HepG2 (cell line): ENCODE results near the gene MNDA. TPM values are rescaled to one million over a fixed set of nuclear protein-coding genes. Genes with fewer than 3 reads are reported as not detected.

Source experiments
- ATAC-seq: fragments of 200-7000 bp; cut with Tn5 transposase; 3 replicates; pipeline ENCODE4 v1.9.1; 2020; ENCODE audit warnings: mild to moderate bottlenecking, moderate library complexity
- BruUV-seq: library from RNA; stranded (reverse); fragments of 400-500 nt; replicated peaks from 2 replicates; lab custom pipeline; 2021; lab: Mats Ljungman, UMichigan
- CTCF ChIA-PET: fragments of 300-600 bp; formaldehyde crosslinking; extraction: SDS; loops from one replicate; lab custom pipeline; 2021; ENCODE audit warnings: low total read pairs, inconsistent platforms, low intra/inter-chr PET ratio; lab: Yijun Ruan, JAX
- POLR2A ChIA-PET: fragments of 350-600 bp; sonication (Branson Sonifier 250); formaldehyde crosslinking; loops from one replicate; lab custom pipeline; 2020; ENCODE audit warnings: antibody characterized with exemption, inconsistent platforms; lab: Yijun Ruan, JAX
- DNase-seq: peaks from one replicate; pipeline ENCODE4 v3.0.0-alpha.2; 2015; ENCODE audit warnings: low spot score
- FAIRE-seq: peaks from 3 replicates; lab custom pipeline; 2011; peaks lifted over from hg19 to GRCh38; lab: Jason Lieb, UNC
- H2AFZ ChIP-seq: one replicate; pipeline ENCODE4 v1.6.1; 2011; ENCODE audit warnings: low read length, inconsistent platforms
- H3K27ac ChIP-seq: fragments of 300-600 bp; 3 replicates; pipeline ENCODE4 v1.8.0; 2011; ENCODE audit warnings: mixed run types, mild to moderate bottlenecking, mixed read lengths, low read length, inconsistent platforms; ENCODE audit not compliant: insufficient read depth; ENCODE audit errors: extremely low read length
- H3K27me3 ChIP-seq, 2 experiments: fragments of 200-600 bp in 1 of 2; 2 replicates in 1 of 2; 3 replicates in 1 of 2; pipeline versions ENCODE4 v1.6.0 to v1.8.0; 2011; ENCODE audit warnings: low read length in 2 of 2, mild to moderate bottlenecking in 2 of 2, moderate library complexity in 2 of 2, inconsistent platforms in 1 of 2; ENCODE audit not compliant: insufficient read depth in 2 of 2, control insufficient read depth in 1 of 2
- H3K36me3 ChIP-seq, 2 experiments: fragments of 200-600 bp in 1 of 2; replicated peaks in 1 of 2; 2 replicates in 1 of 2; 3 replicates in 1 of 2; pipeline versions ENCODE4 v1.5.1 to v1.8.0; 2011; ENCODE audit warnings: low read length in 2 of 2, inconsistent platforms in 1 of 2; ENCODE audit not compliant: insufficient read depth in 2 of 2, control insufficient read depth in 1 of 2
- H3K4me1 ChIP-seq: 2 replicates; pipeline ENCODE4 v1.5.1; 2012; ENCODE audit warnings: low read length, inconsistent platforms; ENCODE audit not compliant: insufficient read depth
- H3K4me2 ChIP-seq: 2 replicates; pipeline ENCODE4 v1.6.0; 2011; ENCODE audit warnings: low read depth, low read length, inconsistent platforms
- H3K4me3 ChIP-seq, 3 experiments: fragments of 200-600 bp in 1 of 3; sonication (generic), shearing (Covaris generic) in 1 of 3; replicated peaks in 1 of 3; 2 replicates each; pipeline ENCODE4 v1.5.1; 2011 to 2016; ENCODE audit warnings: low read length in 3 of 3, inconsistent platforms in 2 of 3, low read depth in 2 of 3, mild to moderate bottlenecking in 2 of 3, control low read depth in 1 of 3, mixed read lengths in 1 of 3; ENCODE audit not compliant: insufficient read depth in 1 of 3
- H3K79me2 ChIP-seq: one replicate; pipeline ENCODE4 v1.6.1; 2011; ENCODE audit warnings: low read length, inconsistent platforms; ENCODE audit not compliant: insufficient read depth
- H3K9ac ChIP-seq: 2 replicates; pipeline ENCODE4 v1.6.0; 2011; ENCODE audit warnings: mild to moderate bottlenecking, low read depth, low read length, inconsistent platforms; ENCODE audit not compliant: insufficient read depth
- H3K9me3 ChIP-seq: 2 replicates; pipeline ENCODE4 v1.5.1; 2012; ENCODE audit warnings: mild to moderate bottlenecking, low read length
- H4K20me1 ChIP-seq: 2 replicates; pipeline ENCODE4 v1.6.0; 2011; ENCODE audit warnings: inconsistent platforms, mild to moderate bottlenecking, low read length, moderate library complexity; ENCODE audit not compliant: insufficient read depth
- ATF7-NPFF ChIP-seq: sonication (generic); formaldehyde crosslinking; IDR thresholded peaks from 2 replicates; pipeline ENCODE4 v1.8.1; 2023; ENCODE audit warnings: mild to moderate bottlenecking, low read depth, missing genetic modification reagents, moderate library complexity
- POLR2AphosphoS5 ChIP-seq: IDR thresholded peaks from 2 replicates; pipeline ENCODE4 v1.6.1; 2012; ENCODE audit warnings: low read depth, low read length
- REPIN1 ChIP-seq: sonication (generic); formaldehyde crosslinking; IDR thresholded peaks from 2 replicates; pipeline ENCODE4 v1.8.0; 2022; ENCODE audit warnings: missing genetic modification reagents, low read depth, mild to moderate bottlenecking, borderline replicate concordance
- TEF ChIP-seq: sonication (generic); formaldehyde crosslinking; IDR thresholded peaks from 2 replicates; pipeline ENCODE4 v1.5.0; 2020; ENCODE audit warnings: missing genetic modification reagents
- ZNF562 ChIP-seq: sonication (generic); formaldehyde crosslinking; IDR thresholded peaks from 2 replicates; pipeline ENCODE4 v1.8.0; 2022; ENCODE audit warnings: missing genetic modification reagents, borderline replicate concordance
- ZZZ3 ChIP-seq: sonication (generic); formaldehyde crosslinking; IDR thresholded peaks from 2 replicates; pipeline ENCODE4 v1.4.0; 2020; ENCODE audit warnings: missing genetic modification reagents, mild to moderate bottlenecking, borderline replicate concordance
- WGBS: methylation state at CpG from one replicate; pipeline ENCODE4 v1.1.6; 2017; ENCODE audit warnings: low lambda C conversion rate; 5-methylcytosine and 5-hydroxymethylcytosine counted together
- in situ Hi-C: cut with HindIII; loops from 2 replicates; pipeline ENCODE4 v1.10.0; 2017; ENCODE audit warnings: low pct_unique_long_range_greater_than_20kb; ENCODE audit not compliant: extremely low pct_ligation_motif_present
- intact Hi-C: fragments of 100-400 bp; cut with micrococcal nuclease; formaldehyde crosslinking; loops from one replicate; pipeline ENCODE4 v1.10.0; 2022; ENCODE audit not compliant: unreplicated experiment
- polyA plus RNA-seq, 8 experiments: library from polyadenylated mRNA; depleted of rRNA in 3 of 8; stranded (reverse) in 7 of 8; unstranded in 1 of 8; fragments of >200 nt; fragmentation: Illumina TruSeq in 4 of 8; extraction: Trizol in 4 of 8; gene quantifications; 2 replicates each; pipeline versions ENCODE4 v1.2.1 to v1.2.3, GENCODE V29; 2011 to 2016; ENCODE audit warnings: low read depth in 4 of 8, missing spikeins in 1 of 8, mixed read lengths in 1 of 8; ENCODE audit not compliant: insufficient read depth in 1 of 8
- total RNA-seq, 5 experiments: library from RNA; depleted of rRNA; stranded (reverse); fragments of >200 nt; fragmentation: Illumina TruSeq; extraction: Trizol; gene quantifications; 2 replicates each; pipeline ENCODE4 v1.2.3, GENCODE V29; 2016; ENCODE audit warnings: low read depth in 1 of 5
- TF ChIP-seq, protein P1 (sequence below): sonication (generic); formaldehyde crosslinking; IDR thresholded peaks from 2 replicates; pipeline ENCODE4 v1.8.1; 2023; ENCODE audit warnings: mild to moderate bottlenecking, inconsistent platforms, moderate library complexity, missing genetic modification reagents, borderline replicate concordance
- TF ChIP-seq, protein P2 (sequence below): sonication (generic); formaldehyde crosslinking; IDR thresholded peaks from 2 replicates; pipeline ENCODE4 v1.4.0; 2020; ENCODE audit warnings: missing genetic modification reagents, borderline replicate concordance
- TF ChIP-seq, protein P3 (sequence below): sonication (generic); formaldehyde crosslinking; IDR thresholded peaks from 2 replicates; pipeline ENCODE4 v1.5.0; 2020; ENCODE audit warnings: mild to moderate bottlenecking, missing genetic modification reagents, moderate library complexity

MNDA gene
- total and polyA plus RNA-seq, 2 of the 13 experiments (the other 11 are each of a cell fraction or from before 2014, with no cell fraction given): not detected

DNA sequence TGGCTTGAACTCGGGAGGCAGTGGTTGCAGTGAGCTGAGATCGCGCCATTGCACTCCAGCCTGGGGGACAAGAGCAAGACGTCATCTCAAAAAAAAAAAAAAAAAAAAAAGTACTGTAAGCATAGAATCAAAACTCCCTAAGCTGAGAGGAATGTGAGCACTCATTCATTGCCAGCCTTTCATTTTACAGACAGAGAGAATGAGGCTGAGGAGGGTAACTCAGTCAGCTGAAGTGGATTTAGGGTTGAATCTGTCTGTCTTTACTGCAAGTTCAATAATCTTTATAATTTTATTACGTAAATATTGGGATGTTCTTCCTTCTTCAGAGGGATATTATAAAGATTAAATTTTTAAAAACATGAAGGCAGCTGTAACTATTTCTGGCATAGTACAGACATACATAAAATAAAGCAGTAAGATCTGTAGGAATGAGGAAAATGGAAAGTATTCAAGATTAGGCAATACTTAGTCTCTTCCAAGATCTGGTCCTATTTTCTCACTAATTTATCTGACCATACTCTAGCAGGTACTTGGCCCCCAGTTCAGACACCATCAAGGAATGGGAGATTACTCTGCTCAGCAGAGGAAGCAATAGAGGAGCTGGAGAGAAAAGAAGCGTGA is 24.1 kb upstream of the MNDA start:
- ChIA-PET POLR2A (no interaction called here), CTCF (no interaction called here)
- Histone ChIP-seq H3K9ac (no peak overlapping the region), H3K36me3 (no peaks in the 10 kb centered on the region), H3K4me2 (no peak overlapping the region), H3K4me1 (no peaks in the 10 kb centered on the region), H4K20me1 (no peaks in the 10 kb centered on the region), H3K27ac (no peak overlapping the region), H3K9me3 (peaks cover 20% of the 10 kb centered on the region), H2AFZ (no peak overlapping the region), H3K79me2 (no peaks in the 10 kb centered on the region), H3K27me3 (no peaks in the 10 kb centered on the region), H3K4me3 (no peak overlapping the region)
- in situ Hi-C loops: no loop called here
- FAIRE-seq: no peak
- 14% methylated on average over 6 of the region's 6 CpGs for WGBS
- intact Hi-C loops: no loop called here
- DNase-seq: no peak
- no peak for ATAC-seq
- no TSS peak for BruUV-seq
- no peak for TF ChIP-seq ATF7-NPFF
- TF ChIP-seq TEF (CRISPR knock-in tag): no peak
- TF ChIP-seq, protein P1, sequence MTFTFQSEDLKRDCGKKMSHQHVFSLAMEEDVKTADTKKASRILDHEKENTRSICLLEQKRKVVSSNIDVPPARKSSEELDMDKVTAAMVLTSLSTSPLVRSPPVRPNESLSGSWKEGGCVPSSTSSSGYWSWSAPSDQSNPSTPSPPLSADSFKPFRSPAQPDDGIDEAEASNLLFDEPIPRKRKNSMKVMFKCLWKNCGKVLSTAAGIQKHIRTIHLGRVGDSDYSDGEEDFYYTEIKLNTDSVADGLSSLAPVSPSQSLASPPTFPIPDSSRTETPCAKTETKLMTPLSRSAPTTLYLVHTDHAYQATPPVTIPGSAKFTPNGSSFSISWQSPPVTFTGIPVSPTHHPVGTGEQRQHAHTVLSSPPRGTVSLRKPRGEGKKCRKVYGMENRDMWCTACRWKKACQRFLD (CRISPR knock-in tag): no peak
- no peak for TF ChIP-seq ZNF562 (CRISPR knock-in tag)

DNA sequence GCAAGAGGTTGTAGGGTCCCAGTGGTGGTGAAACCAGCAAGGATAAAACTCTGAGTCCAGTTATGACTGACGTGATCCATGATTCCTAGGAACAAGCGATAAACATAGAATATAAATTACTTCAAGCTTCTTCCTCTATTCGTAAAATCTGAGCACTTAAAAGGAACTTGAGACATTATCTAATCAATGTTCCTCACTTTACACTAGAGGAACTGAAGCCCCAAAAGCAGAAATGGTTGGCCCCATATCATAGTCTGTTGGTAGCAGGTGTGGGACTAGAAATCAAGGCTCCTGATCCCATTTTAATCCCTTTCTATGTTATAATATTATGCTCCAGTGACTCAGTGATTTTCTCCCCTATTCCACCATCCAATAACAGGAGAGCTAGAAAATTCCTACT is 21.9 kb upstream of the MNDA start:
- H3K9ac ChIP-seq: no peak overlapping the region
- DNase-seq: no peak
- TF ChIP-seq, protein P2, sequence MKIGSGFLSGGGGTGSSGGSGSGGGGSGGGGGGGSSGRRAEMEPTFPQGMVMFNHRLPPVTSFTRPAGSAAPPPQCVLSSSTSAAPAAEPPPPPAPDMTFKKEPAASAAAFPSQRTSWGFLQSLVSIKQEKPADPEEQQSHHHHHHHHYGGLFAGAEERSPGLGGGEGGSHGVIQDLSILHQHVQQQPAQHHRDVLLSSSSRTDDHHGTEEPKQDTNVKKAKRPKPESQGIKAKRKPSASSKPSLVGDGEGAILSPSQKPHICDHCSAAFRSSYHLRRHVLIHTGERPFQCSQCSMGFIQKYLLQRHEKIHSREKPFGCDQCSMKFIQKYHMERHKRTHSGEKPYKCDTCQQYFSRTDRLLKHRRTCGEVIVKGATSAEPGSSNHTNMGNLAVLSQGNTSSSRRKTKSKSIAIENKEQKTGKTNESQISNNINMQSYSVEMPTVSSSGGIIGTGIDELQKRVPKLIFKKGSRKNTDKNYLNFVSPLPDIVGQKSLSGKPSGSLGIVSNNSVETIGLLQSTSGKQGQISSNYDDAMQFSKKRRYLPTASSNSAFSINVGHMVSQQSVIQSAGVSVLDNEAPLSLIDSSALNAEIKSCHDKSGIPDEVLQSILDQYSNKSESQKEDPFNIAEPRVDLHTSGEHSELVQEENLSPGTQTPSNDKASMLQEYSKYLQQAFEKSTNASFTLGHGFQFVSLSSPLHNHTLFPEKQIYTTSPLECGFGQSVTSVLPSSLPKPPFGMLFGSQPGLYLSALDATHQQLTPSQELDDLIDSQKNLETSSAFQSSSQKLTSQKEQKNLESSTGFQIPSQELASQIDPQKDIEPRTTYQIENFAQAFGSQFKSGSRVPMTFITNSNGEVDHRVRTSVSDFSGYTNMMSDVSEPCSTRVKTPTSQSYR (CRISPR knock-in tag): no peak
- TF ChIP-seq POLR2AphosphoS5 (no peak), REPIN1 (CRISPR knock-in tag) (no peak), ZZZ3 (CRISPR knock-in tag) (no peak)
- TF ChIP-seq, protein P3, sequence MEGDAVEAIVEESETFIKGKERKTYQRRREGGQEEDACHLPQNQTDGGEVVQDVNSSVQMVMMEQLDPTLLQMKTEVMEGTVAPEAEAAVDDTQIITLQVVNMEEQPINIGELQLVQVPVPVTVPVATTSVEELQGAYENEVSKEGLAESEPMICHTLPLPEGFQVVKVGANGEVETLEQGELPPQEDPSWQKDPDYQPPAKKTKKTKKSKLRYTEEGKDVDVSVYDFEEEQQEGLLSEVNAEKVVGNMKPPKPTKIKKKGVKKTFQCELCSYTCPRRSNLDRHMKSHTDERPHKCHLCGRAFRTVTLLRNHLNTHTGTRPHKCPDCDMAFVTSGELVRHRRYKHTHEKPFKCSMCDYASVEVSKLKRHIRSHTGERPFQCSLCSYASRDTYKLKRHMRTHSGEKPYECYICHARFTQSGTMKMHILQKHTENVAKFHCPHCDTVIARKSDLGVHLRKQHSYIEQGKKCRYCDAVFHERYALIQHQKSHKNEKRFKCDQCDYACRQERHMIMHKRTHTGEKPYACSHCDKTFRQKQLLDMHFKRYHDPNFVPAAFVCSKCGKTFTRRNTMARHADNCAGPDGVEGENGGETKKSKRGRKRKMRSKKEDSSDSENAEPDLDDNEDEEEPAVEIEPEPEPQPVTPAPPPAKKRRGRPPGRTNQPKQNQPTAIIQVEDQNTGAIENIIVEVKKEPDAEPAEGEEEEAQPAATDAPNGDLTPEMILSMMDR (CRISPR knock-in tag): no peak

More for the DNA sequence above, 21.9 kb upstream of the MNDA start:
- no peak for ATAC-seq
- Histone ChIP-seq H3K4me2 (no peak overlapping the region), H2AFZ (no peak overlapping the region), H3K4me3 (no peak overlapping the region), H3K4me1 (no peaks in the 10 kb centered on the region), H3K27me3 (no peaks in the 10 kb centered on the region), H3K27ac (no peak overlapping the region), H3K9me3 (peaks cover 16% of the 10 kb centered on the region; the same call in 1 of the 2 replicates), H4K20me1 (no peaks in the 10 kb centered on the region), H3K36me3 (no peaks in the 10 kb centered on the region), H3K79me2 (no peaks in the 10 kb centered on the region)
- POLR2A ChIA-PET: no interaction called here
- intact Hi-C loops: no loop called here
- FAIRE-seq: no peak
- in situ Hi-C loops: no loop called here
- BruUV-seq: no TSS peak
- CTCF ChIA-PET: no interaction called here
- 17% methylated on average over 3 of the region's 3 CpGs for WGBS
